GM21423 (cell line): ENCODE data around the gene GPNMB.
A peak's percentile ranks its signal among the peaks of the same experiment; 100 is the strongest.

Experiments used
- ATAC-seq: cut with Tn5 transposase; IDR thresholded peaks from one replicate; pipeline ENCODE4 v1.9.1; 2021; ENCODE audit warnings: mild to moderate bottlenecking, moderate library complexity; ENCODE audit not compliant: unreplicated experiment

GPNMB gene

DNA sequence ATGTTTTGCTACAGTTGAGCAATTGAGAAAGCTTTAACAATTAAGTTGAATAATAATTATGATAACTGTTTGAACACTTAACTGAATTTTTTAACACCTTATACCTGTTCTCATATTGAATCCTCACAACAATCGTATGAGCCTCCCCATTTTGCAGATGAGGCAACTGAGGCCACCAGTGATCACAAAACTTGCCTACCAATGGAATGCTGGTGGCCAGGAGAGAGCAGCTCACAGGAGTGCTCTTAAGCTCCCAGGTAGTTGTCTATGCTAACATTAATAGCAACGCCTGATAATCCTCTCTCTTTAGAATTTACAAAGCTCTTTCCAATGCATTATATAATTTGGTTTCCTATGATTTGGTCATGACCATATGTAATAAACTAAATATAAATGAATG is 21.6 kb downstream of the GPNMB start:
- no peak for ATAC-seq

DNA sequence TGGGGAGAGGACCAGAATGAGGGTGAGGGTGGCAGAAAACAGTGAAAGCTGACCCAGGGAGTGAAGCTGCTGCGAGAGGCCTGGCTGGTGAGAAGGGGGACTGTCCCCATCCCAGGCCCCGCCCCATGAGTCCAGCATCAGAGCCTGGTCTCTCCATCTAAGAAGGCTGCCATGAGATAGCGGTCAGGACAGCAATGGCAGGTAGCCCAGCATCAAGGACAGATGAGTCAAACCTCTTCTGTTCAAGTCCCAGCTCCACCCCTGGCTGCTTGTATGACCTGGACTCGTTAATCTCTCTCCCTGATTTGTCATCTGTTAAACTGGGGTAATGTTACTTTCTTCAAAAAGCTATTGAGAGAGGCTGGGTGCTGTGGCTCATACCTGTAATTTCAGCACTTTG is 22.2 kb downstream of the GPNMB start:
- no peak for ATAC-seq

- ATAC-seq: no peak
Observed at GRCh38 chr7:23272275-23272674, 25.7 kb downstream of the GPNMB start.

DNA sequence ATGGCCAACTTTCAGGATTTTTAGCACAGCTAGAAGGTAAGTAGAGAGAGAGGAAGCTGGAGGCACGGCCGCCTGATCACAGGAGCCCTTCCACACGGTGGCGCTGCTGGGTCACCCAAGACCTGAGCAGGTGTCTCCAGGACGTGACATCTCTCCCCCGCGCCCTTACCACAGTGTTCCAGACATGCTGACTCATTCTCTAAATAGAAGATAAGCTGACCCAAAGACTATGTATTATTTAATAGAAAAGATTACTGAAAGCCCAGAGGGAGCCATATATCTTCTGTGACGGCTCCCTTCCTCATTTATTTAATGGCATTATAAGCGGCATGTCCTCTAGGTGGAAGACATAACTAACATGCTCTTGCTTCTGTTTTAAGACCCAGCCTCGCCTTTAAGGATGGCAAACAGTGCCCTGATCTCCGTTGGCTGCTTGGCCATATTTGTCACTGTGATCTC is 26.6 kb downstream of the GPNMB start:
- peak; percentile 97 for ATAC-seq

DNA sequence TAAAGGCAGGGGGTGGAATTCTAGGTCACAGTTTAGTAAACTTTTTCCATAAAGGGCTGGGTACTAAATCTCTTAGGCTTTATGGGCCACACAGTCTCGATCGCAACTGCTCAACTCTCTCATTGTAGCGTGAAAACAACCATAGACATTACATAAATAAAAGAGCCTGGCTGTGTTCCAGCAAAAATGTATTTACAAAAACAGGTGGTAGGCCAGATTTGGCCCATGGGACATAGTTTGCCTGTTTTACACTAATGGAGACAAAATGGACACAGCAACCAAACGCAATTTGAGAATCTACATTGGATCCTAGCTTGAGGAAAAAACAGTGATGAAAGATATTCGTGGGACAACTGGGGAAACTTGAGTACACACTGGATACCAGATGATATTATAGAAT is 29.3 kb downstream of the GPNMB start:
- no peak for ATAC-seq

DNA sequence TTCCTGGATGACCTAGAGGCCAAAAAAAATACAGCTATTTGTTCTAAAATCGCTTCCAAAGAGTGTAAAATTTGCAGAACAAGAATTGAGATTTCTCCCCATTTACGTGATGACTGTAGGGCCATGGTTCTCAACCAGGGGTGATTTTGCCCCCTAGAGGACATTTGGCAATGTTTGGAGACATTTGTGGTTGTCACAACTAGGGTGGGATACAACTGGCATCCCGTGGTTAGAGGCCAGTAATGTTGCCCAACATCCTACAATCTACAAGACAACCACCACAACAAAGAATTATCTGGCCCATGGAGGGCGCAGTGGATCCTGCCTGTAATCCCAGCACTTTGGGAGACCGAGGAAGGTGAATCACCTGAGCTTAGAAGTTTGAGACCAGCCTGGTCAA is 29.8 kb downstream of the GPNMB start:
- ATAC-seq: no peak

GRCh38 chr7:23276947-23277346 is 30.4 kb downstream of the GPNMB start:
- no peak for ATAC-seq

GRCh38 chr7:23277359-23277989 is 30.9 kb downstream of the GPNMB start:
- ATAC-seq: no peak

DNA sequence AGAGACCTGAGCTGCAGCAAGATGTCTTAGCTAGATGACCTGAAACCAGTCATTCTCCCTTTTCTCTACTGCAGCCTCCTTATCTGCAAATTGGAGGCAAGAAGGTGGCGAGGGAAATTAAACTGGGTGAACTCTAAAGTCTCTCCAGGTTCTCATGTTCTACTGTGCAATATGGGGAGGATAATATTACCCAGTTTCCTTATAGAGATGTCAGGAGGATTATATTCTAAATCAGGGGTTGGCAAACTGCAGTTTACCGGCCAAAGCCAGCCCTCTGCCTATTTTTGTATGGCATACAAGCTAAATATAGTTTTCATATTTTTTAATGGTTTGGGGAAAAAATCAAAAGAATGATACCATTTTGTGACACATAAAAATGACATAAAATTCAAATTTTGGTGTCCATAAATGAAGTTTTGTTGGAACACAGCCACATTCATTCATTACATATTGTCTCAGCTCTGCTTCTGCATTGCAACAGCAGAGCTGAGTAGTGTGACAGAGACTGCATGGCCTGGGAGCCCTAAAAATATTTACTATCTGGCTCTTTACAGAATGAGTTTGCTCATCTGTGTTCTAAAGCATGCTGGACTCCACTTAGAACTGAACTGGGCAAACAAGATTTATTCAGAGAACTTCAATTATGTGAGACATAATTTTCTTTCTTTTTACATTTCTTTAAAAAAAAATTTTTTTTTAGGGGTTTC is 33.4 kb downstream of the GPNMB start:
- no peak for ATAC-seq

DNA sequence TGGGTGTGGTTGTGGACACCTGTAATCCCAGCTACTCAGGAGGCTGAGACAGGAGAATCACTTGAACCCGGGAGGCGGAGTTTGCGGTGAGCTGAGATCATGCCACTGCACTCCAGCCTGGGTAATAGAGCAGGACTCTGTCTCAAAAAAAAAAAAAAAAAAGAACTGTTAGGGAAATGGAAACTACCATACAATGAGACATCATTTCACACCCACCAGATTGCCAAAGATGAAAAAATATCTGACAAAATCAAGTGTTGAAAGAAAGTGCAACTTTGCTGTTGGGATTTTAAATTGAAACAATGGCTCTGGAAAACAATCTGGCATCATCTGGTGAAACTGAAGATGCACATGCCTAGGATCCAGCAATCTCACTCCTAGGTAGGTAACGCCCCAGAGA is 36.5 kb downstream of the GPNMB start:
- ATAC-seq: no peak

DNA sequence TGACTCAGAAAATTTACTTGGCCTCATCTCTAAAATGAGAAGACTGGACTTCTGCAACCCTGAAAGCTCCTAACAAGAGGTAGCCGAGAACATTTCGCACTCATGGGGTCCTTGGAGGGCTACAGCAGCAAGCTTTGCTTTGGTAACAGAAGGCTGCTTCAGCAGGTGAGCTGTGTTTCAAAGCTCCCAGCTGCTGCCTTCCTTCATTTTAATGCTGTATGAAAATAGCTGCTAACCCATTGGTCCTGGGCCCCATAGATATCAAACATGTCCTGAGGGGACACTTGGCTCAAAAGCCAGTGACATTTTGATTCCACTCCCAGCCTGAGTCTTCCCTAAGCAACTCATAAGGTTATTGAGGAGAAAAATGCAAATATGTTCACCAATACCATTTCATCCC is 38.3 kb downstream of the GPNMB start:
- ATAC-seq: no peak

DNA sequence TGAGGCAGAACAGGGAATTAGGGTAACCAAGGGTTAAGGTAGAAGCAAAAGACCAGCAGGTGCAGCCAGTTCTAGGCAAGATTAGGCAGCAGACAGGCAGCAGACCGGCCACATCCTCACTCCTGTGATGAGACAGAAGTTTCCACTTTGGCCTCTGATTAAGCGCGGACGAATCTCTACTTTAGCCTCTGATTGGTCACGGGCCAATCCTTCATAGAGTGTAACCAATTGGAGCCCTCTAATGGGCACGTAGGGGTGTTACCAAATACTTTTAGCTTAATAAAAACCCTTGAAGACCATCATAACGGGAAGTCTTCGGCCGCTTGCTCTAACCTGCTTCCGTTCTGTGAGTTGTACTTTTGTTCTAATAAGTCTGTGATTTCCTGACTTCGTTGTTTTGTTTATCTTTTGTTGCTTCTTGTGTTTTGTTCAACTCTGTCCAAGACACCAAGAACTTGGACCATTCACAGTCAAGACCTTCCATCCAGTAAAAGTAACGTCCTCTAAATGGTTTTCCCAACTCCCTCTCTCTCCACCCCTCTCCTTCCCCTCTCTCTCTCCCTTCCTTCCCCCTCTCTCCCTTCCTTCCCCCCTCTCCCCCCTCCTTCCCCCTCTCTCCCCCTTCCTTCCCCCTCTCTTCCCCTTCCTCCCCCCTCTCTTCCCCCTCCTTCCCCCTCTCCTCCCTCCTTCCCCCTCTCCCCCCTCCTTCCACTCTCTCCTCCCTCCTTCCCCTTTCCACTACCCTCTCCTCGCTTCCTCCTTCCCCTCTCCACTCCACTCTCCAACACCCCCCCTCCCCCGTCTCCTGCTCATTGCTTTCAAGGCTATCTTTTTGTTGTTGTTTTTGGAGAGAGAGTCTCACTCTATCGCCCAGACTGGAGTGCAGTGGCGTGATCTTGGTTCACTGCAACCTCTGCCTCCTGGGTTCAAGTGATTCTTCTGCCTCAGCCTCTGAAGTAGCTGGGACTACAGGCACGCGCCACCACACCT is 39.4 kb downstream of the GPNMB start:
- no peak for ATAC-seq

DNA sequence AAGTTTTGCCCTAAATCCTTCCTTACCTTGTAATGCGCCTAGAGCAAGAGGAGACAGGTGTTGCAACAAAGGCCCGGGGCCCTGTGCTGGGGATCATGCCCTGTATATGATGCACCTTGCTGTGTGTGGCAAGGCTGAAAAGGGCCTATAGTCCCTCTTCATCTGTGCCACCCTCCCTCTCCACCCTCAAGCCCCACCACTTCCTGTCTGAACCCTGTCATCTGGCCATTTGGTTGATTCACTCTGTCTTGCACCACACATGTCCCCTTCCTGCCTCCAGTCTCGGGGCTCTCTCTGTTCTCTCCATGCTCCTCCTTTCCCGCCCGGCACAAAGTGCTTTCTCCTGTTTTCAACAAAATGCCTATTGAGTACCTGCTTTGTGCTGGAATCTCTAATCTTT is 41.0 kb downstream of the GPNMB start:
- no peak for ATAC-seq

DNA sequence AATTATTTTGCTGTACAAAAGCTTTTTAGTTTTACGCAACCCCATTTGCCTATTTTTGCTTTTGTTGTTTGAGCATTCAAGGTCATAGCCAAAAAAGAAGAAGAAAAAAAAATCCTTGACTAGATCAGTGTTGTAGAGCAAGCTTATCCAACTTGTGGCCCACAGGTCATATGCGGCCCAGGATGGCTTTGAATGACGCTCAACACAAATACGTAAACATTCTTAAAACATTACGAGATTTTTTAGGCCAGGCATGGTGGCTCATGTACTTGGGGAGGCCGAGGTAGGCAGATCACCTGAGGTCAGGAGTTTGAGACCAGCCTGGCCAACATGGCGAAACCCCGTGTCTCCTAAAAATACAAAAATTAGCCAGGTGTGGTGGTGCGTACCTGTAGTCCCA is 44.4 kb downstream of the GPNMB start:
- ATAC-seq: no peak

- no peak for ATAC-seq
Observed at GRCh38 chr7:23291957-23292560, 45.5 kb downstream of the GPNMB start.

- ATAC-seq: no peak
Observed at GRCh38 chr7:23292623-23293022, 46.0 kb downstream of the GPNMB start.

DNA sequence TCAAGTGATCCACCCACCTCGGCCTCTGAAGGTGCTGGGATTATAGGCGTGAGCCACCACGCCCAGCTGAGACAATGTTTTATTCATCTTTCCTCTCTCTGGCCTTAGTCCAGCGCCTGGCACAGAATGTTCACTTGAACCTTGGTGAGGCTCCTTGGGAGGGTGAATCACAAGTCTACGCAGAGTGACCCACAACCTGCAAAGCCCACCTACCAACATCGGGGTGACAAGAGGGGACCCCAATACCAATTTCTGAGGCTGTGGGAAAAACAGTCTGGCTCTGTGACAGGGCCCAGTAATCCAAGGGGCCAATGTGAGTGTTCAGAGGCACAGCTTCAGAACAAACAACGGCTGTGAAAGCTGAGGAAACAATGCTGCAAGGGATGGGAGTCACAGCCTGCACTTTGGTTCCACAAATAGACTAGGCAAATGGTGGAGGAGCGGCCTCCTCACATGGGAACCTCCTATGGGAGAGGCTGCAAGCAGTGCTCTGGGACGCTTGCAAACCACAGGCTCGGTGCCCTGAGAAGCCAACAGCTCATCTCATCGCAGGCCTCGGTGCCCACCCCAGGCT is 47.0 kb downstream of the GPNMB start:
- no peak for ATAC-seq

DNA sequence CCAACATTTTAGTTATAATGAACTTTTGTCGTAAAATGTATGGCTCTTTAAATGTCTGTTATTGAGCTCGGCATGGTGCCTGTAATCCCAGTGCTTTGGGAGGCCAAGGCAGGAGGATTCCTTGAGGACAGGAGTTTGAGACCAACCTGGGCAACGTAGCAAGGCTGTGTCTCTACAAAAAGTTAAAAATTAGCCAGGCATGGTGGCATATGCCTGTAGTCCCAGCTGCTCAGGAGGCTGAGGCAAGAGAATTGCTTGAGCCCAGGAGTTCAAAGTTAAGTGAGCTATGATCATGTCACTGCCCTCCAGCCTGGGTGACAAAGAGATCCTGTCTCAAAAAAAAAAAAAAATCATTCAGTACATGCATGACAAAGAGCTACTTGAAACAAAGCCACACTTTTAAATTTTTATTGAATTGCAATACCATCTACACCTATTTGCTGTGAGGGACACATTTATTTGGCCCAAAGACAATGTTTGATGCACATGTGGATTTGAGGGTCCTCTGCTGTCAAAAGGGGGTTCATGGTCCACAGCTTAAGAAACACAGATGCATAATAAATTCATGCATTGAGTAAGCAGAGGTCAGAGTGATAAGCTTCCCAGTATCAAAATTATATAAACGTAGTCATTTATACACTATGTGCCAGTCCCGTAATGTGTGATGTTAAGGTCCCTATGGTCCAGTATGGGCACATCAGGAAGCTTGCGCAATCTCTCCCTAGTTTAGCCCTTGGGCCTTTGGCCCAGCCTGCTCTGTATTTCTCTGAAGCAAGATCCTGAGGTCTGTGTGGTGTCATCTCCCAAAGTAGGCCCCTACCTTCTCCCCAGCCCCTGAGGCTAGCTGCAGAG is 48.2 kb downstream of the GPNMB start:
- ATAC-seq: no peak

GRCh38 chr7:23295401-23295697 is 48.8 kb downstream of the GPNMB start:
- no peak for ATAC-seq
